Thyroid gland (tissue), 4 donors: ENCODE data around the gene KRTAP10-7.

Experiments
- POLR2A ChIP-seq, 2 donors: fragments of 450-650 bp; IDR thresholded peaks; one replicate each; pipeline ENCODE4 v1.6.1; 2017; ENCODE audit warnings: antibody characterized with exemption in 2 of 2, mild to moderate bottlenecking in 2 of 2, moderate library complexity in 1 of 2
- TF ChIP-seq, protein P1 (sequence below), 6 experiments: fragments of 200-600 bp in 3 of 6; fragments of 450-650 bp in 3 of 6; sonication (generic) in 3 of 6; IDR thresholded peaks; one replicate each; pipeline ENCODE4 v1.5.1; 2016 to 2019; ENCODE audit warnings: antibody characterized with exemption in 6 of 6, mild to moderate bottlenecking in 2 of 6, inconsistent platforms in 1 of 6, moderate library complexity in 1 of 6

DNA sequence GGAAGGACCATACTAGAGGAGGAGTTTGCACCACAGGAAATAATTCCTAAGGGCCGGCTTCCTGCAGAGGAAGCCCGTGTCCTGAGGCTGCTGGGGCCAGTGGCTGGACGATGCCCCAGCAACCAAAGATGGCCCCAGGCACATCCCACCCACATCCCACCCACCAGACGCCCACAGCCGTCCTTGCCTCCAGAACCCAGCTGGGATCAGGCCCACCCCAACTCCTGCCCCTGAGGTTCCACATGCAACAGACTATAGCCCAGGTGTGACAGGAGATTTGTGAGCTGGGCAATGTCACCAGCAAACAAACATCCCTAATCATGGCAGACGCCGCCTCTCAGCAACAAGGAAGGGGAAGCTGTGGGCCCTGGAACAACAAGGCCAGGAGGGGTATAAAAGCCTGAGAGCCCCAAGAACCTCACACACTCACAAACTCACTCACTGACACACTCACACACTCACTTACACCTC is 26.3 kb downstream of the KRTAP10-7 start, which contains the start of gene KRTAP10-9:
- TF ChIP-seq, protein P1, sequence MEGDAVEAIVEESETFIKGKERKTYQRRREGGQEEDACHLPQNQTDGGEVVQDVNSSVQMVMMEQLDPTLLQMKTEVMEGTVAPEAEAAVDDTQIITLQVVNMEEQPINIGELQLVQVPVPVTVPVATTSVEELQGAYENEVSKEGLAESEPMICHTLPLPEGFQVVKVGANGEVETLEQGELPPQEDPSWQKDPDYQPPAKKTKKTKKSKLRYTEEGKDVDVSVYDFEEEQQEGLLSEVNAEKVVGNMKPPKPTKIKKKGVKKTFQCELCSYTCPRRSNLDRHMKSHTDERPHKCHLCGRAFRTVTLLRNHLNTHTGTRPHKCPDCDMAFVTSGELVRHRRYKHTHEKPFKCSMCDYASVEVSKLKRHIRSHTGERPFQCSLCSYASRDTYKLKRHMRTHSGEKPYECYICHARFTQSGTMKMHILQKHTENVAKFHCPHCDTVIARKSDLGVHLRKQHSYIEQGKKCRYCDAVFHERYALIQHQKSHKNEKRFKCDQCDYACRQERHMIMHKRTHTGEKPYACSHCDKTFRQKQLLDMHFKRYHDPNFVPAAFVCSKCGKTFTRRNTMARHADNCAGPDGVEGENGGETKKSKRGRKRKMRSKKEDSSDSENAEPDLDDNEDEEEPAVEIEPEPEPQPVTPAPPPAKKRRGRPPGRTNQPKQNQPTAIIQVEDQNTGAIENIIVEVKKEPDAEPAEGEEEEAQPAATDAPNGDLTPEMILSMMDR (IDR thresholded peaks at IDR 0.05): no peak
- TF ChIP-seq POLR2A (IDR thresholded peaks at IDR 0.05): no peak
